RPMI8226 (cell line): ENCODE data around the gene NSFL1C.
"Not testable (repeated sequence)": the region's sequence is repeated elsewhere in the genome, so short reads cannot be mapped to it uniquely, and the experiment has no call there.

Experiments
- DNase-seq: peaks from one replicate; pipeline ENCODE4 v3.0.0-alpha.2; 2015

Gene NSFL1C

DNA sequence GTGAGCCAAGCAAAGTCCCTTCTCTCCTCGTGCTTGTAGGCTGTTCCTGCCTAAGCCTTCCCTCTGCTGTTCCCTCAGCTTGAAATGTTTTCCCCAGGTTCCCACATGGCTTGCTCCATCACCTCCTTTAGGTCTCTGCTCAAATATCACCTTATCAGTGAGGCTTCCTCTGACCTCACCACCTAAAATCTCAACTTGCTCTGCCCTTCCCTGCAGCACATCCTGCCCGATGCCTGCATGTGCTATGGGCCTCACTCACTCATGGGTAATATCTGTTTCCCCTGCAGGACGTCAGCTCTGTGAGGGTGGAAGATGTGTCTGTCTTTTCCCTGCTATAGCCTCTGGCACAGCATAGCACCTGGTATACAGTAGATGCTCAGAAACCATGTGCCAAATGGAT, 43.9 kb downstream of the NSFL1C start:
- no peak for DNase-seq

DNA sequence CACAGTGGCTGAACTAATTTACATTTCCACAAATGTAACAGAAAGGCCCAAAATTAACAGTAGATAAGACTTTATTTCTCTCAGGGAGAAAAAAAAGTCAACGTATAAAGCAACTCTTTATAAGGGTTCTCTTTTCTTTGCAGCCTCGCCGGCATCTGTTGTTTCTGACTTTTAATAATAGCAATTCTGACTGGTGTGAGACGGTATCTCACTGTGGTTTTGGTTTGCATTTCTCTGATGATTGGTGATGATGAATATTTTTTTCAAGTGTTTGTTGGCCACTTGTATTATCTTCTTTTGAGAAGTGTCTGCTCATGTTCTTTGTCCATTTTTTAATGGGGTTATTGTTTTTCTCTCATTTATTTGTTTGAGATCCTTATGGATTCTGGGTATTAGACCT, 46.6 kb downstream of the NSFL1C start:
- no peak for DNase-seq

DNA sequence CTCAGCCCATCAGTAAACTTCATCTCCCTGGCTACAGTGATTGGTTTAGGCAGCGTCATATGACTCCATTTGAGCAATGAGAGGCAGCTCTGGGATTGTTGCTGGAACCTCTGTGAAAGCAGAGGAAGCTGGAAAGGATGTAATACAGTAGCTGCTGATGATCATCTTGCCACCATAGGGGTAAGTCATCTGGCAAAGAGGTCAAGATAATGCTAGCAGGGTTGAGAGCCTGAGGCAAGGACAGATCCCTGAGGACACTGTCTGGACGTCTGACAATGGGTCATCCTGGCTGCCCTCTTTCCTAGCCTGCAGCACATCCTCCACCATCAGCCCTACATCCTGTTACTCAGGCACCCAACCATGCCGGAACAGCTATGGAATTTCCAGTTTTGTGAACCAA, 48.3 kb downstream of the NSFL1C start:
- DNase-seq, result no peak

DNA sequence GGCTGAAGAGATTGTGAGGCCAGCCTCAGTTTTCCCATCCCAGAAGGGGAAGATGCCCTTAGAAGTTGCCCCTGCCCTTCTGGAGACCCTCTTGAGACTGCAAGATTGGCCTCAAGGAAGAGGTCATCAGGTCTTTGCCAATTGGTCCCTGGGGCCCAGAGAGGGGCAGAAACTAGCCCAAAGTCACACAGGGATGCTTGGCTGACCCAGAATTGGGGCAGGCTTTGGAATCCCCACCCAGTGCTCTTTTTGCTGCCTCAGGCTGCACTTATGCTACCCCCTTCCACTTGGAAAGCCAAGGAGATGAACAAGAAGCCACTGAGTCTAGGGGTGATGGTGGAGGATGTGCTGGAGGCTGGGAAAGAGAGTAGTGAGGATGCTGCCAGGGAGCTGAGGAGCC, 48.9 kb downstream of the NSFL1C start:
- no peak for DNase-seq

DNA sequence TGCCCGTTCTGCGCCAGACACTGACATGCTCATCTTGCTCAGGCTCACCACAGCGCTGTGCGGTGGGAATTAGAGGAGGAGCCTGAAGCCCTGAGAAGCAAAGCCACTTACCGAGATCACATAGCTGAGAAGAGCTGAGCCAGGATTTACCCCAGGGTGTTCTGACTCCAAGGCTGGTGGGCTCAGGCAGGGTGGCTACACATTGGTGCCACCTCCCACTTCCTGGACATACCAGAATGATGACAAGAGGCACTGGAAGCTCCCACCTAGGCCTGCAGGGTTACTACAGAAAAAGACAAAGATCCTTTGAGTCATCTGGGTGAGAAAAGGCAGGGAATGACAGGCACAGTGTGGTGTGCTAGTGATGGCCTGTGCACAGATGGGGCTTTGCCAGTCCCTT, 49.4 kb downstream of the NSFL1C start:
- no peak for DNase-seq

DNA sequence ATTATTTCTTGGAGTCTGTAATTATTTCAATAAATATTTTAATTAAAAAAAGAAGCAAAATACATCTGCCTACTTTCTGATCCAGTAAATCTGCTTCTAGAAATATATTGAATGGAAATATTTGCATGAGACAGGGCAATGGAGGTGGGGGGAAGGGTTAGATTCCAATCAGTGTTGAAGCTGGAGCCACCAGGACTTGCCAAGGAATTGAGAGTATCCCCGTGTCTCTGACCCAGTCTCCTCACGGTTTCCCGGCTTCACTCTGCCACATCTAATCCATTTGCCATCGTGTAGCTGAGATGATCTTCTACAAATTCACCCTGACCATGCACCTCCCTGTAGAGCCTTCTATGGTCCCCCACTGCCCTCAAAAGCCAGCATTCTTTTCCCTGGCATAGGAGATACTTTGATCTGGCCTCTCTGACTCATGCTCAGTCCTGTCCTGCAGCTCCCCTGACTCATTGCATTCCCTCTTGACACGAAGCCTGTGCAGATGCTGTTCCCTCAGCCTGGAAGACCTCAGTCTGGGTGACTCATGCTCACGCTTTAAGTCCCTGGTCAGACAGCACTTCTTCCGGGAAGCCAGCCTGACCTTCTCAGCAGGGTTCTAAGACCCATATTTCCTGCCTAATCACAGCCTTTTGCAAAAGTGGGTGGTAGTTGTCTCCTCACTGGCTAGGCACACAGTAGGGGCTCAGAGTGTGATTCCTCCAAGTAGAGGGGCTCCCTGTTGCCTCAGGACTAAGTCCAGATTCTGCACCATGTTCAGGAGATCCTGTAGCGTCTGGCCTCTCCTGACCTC, 50.8 kb downstream of the NSFL1C start:
- DNase-seq, result no peak

DNA sequence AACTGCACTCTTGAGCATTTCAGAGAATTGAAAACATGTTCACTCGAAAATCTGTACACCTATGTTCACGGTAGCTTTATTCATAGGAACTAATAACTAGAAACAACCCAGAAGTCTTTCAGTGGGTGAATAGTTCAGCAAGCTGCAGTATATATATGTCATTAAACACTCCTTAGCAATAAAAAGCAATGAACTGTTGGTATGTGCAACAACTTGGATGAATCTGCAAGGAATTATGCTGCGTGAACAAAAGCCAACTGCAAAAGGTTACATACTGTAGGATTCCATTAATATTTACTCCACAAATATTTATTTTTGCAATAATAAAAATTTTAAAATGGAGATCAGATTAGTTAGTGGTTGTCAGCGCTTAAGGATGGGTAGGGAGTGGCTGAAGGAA, 51.7 kb downstream of the NSFL1C start:
- DNase-seq, result no peak

DNA sequence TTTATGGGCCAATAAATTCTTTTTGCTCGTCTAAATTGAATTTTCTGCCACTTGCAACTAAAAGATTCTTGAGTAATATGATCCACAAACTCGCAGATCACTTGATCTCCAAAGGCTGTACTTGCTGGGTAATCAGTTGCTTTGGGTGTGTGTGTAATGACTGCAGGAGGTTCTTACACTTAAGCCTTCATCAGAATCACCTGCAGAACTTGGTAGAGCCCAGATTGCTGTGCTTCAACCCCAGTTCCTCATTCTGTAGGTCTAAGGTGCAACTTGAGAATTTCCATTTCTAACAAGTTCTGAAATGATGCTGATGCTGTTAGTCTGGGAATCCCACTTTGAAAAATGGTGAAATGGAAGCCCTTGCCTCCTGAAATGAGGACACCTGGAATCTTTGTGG, 60.8 kb downstream of the NSFL1C start:
- no peak for DNase-seq

DNA sequence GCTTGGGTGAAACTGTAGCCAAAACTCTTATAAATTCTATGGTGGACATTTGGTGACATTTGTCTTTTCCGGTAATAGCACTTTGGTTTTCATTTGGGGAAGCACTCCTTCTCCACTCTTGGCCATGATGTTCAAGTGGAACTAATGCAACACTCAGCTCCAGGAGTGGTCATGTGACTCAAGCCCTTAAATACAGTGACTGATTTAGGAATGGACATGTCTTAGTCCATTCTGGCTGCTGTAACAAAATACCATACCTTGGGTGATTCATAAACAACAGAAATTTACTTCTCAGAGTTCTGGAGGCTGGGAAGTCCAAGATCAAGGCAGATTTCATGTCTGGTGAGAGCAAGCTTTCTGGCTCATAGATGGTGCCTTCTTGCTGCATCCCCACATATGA, 63.0 kb downstream of the NSFL1C start:
- no peak for DNase-seq

DNA sequence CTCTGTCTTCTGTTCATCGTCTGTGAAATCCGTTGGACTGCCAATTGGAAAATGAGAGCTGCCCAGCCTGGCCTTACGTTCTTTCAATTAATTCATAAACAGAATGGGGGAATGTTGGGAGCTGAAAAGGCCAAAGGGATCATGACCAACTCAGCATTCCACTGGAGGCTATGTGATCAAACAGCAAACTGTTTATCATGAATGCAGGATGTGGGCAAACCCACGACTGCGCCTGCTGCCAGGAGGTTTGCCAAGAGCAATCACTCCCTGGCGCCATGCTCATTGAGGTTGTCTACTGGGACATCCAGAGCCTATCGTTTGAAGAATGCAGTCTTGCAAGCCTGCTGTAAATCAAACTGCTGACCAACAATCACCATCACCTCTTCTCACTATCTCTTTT, 64.5 kb downstream of the NSFL1C start:
- DNase-seq, result no peak

DNA sequence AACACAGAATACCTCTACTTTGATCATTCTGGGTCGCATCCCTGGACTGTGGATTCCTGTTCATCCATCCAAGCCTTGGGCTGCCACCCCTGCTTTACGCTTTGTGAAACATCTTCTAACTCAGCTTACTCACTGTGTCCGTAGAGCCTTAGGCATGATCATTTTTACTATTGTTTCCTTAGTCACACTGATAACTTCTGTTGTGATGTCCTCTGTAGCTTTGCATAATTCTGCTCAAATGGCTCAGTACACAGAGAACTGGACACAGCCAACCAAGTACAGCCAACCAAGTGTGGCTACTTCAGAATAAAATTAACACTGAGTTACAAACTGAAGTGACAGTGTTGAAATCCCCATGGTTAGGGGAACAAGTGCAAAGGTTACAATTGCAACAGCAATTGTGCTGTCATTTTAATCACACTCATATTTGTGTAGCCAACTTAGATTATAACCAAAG, 65.2 kb downstream of the NSFL1C start:
- no peak for DNase-seq

DNA sequence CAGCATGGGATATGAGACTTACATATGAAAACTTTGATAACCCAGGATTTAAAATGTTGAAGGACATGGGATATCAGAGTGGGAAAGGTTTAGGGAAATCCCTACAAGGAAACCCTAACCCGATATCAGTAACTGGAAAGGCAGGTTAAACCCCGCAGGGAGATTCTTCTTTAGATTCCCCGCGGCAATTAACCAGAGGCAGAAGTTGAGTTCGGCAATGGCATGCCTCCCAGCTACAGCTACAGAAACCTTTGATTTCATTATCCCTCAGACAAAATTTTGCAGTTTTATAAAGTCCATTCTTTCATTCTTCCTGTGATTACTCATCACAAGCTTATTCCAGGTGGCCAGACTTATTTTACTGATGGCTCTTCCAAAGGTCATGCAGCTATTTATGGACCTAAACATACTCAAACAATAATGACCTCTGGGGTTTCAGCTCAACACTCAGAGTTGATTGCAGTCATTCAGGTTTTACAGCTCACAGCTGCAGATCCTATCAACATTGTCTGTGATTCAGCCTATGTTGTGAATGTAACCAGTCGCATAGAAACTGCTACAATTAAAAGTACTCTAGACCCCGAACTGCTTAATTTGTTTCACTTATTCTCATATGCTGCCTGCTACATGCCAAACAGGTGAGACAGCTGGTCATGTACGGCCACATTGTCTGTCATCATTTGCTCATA, 66.8 kb downstream of the NSFL1C start:
- DNase-seq, result not testable (repeated sequence)

DNA sequence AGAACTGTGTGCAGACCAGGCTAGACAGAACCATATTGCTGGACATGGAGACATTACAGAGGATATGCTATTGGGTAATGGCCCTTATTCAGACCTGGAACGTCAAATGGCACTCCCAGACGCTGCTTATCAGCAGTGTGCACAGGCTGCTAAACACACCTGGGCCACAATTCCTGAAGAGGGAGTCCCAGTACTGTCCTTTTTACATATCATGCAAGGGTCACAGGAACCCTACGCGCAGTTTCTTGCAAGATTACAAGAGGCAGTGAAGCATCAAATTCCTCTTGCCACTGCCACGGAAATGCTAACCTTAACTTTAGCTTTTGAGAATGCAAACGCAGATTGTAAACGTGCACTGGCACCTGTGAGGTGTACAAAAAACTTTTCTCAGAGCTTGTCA, 68.5 kb downstream of the NSFL1C start:
- not testable (repeated sequence) for DNase-seq

DNA sequence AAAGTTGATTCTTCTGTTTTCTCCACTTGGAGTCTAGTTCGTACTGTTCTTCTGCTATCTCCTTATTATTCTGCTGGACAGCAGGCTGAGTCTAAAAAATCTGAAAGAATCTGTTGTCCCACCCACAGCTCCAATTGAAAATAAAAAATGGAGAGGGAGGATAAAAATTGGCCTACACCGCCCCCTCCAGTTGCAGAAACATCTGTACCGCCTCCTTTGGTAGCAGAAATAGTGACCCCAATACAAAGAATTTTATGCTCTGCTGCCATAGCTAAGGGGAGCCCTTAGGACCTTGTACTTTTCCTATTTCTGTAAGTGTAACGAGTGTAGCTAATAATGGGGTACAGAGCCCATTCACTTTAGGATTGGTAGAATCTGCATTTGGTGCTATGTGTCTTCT, 68.9 kb downstream of the NSFL1C start:
- DNase-seq, result no peak

DNA sequence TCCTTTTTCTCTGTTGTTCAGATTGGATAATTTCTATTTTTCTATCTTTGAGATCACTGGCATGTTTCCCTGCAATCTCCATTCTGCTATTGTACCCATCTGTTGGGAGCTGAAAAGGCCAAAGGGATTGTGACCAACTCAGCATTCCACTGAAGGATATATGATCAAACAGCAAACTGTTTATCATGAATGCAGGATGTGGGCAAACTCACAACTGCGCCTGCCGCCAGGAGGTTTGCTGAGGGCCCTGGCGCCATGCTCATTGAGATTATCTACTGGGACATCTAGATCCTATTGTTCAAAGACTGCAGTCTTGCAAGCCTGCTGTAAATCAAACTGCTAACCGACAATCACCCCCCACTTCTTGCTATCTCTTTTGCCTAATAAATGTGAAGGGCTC, 69.9 kb downstream of the NSFL1C start:
- DNase-seq, result no peak

DNA sequence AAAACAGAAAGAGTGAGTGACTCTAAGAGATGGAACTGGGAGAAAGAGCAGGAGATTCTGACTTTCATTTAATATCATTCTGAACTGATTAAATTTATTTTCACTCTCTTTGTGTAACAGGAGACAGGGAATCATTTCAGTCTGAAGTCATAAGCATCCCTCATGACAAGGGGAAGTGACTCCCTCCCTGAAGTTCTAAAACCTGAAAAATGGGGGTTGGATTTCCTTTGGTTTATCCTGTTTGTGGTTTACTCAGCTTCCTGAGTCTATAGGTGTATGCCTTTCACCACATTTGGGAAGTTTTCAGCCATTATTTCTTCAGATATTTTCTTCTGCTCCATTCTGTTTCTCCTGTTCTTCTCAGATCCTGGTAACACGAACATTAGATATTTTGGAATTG, 70.4 kb downstream of the NSFL1C start:
- no peak for DNase-seq

DNA sequence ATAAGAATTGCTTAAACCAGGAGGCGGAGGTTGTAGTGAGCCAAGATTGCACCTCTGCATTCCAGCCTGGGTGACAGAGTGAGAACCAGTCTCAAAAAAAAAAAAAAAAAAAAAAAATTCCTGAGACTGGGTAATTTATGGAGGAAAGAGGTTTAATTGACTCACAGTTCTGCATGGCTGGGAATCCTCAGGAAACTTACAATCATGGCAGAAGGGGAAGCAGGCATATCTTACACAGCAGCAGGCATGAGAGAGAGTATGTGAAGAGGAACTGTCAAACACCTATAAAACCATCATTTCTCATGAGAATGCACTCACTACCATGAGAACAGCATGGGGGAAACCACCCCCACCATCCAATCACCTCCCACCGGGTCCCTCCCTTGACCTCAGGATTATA, 72.0 kb downstream of the NSFL1C start:
- DNase-seq, result no peak

DNA sequence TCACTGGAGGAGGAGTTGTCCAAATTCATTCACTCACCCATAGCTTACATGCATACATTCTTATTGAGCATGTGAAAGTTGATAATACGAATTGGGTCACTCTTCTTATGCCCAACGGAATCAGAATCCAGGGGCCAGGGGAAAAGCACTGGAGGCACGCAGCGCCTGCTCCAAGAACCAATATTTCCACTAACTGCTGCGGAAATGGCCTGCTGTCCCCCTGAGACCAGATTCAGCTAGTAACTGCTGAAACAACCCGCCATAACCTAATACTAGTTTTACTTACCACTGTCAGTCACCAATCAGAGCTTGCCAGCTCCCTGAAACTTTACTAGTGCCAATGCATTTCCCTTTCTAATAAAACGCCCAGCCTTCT, 73.2 kb downstream of the NSFL1C start:
- no peak for DNase-seq

DNA sequence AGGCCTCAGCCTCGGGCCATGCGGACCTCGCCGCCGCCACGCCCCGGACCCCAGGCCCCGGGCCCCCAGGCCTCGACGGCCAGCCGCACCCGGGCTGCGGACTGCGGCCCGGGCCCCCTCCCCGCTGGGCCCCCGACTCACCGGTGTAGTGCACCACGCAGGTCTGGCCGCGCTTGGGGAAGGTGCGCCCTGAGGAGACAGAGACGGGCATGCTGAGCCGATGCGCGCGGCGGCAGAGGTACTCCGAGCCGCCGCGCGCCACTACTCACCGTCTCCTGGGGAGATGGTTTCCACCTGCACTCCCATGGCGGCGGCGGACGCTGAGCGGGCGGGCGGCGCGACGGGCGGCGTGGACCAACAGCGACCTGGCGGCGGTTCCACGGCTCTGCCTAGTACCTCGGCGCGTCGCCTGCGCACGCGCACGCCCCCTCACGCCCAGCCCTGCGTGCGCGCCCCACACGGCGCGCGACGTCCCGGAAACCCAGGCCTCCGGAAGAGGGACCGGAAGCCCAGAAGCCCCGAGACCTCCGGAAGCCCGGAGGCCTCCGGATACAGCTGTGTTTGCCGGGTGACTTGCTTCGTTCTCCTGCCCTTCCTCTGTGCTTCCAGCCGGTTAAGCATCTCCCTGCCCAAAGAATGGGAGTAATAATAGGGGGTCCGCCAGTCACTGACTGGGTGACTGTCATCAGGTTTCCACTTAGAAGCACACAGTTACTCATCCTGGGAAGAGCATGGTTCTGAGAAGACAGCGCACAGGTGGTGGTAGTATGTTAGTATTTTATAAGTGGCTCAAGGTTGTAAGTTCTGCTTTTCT, 73.7 kb downstream of the NSFL1C start, which contains the start of gene FKBP1A:
Gene FKBP1A (minus strand): TSS at position 362 of the 814 bp plus-strand sequence. CDS start 56 bp downstream, at position 306.
- DNase-seq, result peak; percentile 96

DNA sequence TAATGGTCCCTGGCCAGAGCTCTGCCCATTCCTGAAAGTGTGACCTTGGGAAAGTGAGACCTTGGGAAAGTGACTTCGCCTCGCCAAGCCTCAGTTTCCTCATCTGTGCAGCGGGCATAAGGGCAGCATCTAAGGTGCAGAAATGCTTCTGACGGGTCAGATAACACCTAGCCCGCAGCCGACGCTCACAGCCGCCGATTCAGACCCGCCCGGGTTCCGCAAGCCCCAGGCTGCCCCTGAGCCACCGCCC, 74.3 kb downstream of the NSFL1C start:
- DNase-seq, result peak; percentile 44
